ENCODE data around the gene KCNJ10.

KCNJ10 gene

DNA sequence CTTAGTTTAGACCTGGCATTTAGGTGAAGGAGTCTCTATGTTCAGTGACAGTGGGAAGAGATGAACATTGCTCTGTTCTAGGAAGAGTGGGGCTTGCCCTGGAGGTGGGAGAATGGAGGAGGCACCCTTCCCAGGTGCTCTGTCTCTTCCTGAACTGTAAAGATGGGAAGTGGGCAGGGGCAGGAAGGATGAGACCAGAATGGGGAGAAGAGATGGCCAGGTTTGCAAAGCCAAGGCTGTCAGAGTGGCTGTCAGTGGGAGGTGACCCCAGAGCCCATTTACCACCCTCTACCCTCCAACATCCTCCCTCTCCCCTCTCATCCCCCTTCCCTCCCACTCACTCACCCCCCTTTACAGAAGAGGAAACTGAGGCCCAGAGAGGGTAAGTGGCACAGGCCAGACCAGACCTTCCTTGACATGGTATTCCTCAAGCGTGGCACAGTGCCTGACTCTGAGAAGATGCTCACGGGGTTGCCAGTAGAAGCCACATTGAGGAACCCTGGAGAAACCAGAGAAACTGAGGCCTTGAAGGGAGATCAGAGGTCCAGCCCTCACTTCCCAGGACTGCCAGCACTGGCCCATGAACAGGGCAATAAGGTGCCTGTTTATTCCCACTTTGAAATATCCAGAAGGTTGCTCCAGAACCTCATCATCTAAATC is 29.9 kb upstream of the KCNJ10 start:
- no peak for DNase-seq (ENCODE audit: low read depth in 2 of 3, low spot score in 1 of 3)

DNA sequence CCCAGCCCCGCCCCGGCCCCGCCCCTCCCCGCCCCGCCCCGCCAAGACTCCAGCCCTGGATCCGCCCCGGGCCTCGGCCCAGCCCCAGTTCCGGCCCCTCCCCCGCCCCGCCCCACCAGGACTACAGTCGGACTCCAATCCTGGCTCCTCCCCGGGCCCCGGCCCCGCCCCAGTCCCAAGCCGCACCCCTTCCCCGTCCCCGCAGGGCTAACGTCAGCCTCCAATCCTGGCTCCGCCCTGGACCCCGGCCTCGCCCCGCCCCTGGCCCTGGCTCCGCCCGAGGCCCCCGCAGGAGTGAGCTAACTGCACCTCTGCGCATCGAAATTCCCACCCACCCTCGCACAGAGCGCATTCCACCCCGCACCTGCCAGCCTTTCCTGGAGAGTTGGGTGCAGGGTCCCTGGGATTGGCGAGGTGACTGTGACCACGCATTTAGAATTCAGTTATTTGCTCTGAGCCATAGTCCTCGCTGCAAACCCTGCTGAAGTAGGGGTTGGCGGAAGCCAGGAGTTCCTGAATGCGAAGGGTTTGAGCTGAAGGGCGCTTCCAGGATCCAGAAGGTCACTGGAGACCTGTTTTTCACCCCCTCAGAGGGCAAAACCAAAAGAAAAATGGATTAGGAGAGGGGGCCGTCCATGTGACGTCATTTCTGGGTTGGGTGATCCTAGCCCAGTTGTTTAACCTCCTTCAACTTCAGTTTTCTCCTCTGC is 29.0 kb upstream of the KCNJ10 start:
- peak; percentile 96 to 99 (median 98) for DNase-seq (ENCODE audit: low read depth in 2 of 3, low spot score in 1 of 3)

DNA sequence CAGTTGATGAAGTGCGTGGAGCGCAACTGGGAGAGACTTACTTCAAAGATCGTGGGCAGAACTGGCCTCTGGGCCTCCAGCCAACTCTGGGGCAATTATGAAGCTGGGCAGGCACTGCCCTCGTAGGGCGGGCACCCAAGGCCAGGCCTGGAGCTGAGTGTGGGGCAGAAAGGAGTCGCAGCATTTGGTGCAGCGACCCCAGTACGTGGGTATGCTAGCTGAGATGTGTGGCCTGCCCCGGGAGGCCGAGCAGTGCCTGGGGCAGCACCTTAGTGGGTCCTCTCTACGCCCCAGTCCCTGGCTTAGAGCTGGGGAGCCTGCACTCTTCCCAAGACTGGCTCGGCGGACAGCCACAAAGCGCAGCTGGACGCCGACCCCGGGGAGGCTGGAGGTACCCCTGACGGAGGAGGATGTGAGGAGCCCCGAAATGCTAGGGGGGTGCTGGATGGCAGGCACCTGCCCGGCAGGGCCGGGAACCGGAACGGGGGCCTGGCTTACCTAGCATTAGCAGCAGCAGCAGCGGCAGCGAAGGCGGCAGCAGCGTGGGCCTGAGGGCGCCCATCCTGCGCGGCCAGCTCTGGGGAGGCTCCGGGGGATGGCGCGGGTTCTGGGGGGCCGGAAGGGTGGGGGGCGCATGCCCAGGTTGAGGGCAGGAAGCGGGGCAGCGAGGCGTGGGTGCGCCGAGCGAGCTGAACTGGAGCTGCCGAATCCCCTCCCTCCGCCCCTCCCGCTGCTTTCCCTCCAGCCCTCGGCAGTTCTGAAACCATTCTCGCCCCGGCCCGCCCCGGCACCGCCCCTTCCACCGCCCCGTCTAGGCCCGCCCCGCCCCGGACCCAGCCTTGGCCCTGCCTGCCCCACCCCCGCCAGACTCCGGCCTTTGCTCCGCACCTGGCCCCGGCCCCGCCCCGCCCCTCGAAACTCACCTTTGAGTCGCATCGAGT is 28.2 kb upstream of the KCNJ10 start, which contains the start of gene IGSF8:
Gene IGSF8, minus strand, starts transcription at position 709 of the 941 bp plus-strand sequence. Its CDS starts 147 bp downstream, at position 562.
- peak; percentile 86 to 91 (median 91) for DNase-seq (ENCODE audit: low read depth in 2 of 3, low spot score in 1 of 3)

DNA sequence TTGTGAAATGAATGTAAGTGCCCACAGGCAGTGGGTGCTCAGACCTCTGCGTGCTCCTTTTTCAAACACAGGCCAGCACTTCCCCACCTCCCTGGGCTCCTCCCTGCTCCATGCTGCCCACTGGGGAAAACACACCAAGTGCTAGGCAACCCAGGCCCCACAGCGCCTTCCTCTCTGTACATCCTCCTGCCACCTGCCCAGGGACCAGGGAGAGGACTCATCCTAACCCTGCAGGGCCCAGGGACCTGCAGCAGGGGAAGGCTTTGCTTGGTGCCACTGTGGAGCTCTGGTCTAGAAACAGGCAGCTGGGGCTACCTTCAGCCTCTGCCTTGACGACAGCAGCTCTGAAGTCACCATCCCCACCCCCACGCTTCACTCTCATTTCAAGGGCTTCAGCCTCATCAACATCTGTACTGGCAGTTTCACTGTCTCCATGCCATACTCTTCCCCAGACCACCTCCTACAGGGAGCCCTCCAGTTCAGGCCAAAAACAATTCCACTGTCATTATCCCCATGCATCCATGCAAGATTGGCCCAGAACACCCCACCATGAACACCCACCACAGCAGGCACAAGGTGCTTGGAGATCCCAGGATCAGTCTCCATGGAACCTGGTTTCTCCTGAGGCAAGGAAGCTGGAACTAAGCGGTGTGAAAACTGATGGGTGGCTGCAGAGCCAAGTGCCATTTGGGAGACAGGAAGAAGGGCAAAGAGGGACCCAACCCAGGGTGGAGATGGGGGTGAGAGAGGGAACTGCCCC is 27.4 kb upstream of the KCNJ10 start:
- no peak for DNase-seq (ENCODE audit: low read depth in 2 of 3, low spot score in 1 of 3)

DNA sequence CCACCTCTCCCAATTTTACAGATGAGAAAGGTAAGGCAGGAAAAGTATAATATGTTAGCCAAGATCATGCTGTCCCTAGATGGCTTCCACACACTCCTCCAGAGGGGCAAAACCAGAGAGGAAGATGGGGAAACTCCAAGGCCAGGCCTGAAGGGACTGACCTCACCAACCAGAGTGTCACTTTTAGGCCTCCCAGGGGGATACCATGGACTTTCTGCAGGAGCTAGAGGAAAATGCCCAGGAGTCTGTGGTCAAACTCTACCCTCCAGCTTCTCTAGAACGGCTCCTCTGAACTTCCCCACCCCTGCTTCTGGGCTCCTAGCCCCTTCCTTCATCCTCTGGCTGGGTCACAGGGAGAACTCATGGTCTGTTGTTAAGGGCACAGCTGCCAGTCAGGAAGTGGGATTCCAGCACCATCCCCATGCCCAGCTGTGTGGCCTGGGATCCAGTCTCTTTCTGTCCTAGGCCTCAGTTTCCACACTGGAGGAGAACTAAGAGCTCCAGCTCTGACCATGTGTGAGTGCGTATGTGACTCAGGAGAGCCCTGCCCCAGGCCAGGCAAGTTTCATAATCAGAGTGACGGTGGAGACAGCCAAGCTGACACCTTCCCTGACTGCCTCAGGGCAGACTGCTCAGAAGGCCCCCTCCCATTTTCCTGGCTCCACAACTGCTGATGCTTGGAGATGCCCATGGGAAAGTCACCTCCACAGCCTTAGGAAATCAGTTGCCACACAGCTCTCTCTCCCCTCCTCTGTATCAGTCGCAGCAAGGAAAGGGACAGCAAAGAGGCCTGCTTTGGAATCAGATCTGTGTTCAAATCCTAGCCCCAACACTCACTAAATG is 26.5 kb upstream of the KCNJ10 start:
- DNase-seq (ENCODE audit: low read depth in 2 of 3, low spot score in 1 of 3): no peak

DNA sequence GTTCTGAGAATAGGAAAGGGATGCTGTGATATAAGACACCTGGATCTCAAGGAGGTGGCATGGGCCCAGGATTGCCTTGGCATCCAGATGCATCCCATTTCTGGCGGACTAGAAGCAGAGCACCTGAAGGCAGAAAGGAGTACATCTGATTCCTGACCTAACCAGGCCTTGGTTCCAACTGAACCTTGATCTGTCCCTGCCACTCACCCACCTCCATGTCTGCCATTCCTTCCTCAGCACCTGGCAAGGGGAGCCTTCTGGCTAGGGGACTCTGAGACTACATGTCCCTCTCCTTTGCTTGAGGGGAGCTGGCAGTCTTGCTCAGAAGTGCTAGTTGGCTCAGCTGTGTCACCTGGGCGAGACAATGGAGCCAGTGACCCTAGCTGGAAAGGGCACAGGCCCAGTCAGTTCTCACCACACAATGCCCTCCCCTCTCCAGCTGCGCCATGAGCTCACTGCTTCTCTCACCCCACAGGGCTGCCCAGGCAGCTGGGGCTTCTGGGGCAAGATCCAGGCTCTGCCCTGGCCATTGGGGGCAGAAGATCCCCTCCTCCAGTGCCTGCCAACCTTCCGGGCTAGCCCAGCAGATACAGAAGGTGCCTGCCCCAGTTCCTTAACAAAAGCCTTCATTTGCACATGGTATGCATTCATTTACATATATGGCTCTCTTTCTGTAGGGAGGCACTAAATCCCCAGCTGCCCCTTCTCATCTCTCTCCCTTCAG is 25.6 kb upstream of the KCNJ10 start:
- DNase-seq (ENCODE audit: low read depth in 2 of 3, low spot score in 1 of 3): no peak

DNA sequence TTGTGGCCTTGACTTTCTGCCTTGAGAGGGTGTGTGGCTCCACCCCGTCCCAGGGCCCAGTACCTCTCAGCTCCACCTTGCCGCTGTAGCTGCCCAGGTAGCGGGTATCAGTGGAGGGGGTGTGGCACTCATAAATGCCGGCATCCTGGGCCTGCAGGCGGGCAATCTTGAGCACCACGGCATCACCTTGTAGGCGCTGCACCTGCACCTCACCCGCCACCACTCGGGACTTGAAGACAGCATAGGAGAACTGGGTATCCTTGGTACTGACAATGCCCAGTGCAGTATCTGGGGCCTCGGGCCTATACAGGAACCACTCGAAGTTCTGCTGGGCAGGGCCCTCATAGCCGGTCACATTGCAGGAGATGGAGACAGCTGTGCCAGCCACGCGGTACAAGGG is 24.8 kb upstream of the KCNJ10 start:
- DNase-seq (ENCODE audit: low read depth in 2 of 3, low spot score in 1 of 3): no peak

DNA sequence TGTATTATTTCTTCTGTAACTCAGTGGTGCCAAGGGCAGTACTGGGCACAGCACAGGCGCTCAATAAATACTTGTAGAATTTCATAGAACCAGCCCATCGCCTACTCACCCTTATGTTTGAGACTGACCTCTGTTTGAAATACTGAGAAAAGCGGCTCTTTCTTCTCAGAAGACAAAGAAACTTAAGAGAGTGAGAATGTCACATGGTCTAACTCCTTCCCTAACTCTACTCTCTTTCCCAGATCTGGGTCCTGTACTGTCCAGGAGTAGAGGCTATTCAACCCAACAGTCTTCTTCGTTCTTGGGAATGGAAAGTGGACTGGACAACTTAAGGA is 24.3 kb upstream of the KCNJ10 start:
- no peak for DNase-seq (ENCODE audit: low read depth in 2 of 3, low spot score in 1 of 3)

DNA sequence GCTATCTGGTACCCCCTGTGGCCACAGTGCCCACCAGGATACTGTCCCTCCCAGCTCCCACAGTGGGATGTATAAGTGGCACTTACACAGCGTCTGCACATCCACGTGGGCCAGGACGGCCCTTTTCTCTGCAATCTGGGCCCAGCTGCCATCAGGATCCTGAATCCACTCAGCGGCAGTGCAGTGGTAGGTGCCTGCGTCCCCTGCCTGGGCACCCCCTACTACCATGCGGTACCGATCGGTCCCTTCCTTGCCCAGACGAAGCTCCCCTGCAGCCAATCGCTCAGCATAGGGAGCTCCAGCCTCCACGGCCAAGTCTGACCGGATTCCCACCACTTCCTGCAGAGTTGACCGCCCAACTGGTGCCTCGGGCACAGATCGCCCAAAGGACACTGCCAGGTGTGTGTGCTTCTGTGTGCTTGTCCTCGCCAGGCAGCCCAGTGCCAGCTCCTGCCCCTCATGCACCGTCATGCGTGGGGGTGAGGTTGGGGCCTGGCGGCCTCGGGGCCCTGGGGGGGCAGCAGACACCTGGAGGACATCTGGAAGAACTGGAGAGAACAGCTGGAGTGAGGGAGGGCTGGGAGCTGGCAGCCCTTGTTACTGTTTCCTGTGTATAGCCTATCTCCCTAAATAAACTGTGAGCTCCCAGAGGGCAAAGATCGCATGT is 23.8 kb upstream of the KCNJ10 start:
- no peak for DNase-seq (ENCODE audit: low read depth in 2 of 3, low spot score in 1 of 3)

DNA sequence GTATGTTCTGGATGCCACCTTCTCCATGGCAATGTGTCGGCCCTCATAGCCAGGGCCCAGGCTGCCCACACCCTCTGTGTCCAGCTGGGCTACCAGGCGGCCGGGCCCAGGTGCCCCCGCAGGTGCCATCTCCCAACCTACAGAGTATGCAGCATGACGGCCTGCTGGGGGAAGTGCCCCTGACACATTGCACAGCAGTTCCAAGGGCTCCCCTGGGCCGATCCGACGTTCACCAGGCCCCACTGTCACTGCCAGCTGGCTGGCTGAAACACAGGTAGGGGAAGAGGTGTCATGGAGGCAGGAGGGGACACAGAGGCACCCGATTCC is 23.1 kb upstream of the KCNJ10 start:
- DNase-seq (ENCODE audit: low read depth in 2 of 3, low spot score in 1 of 3): no peak

DNA sequence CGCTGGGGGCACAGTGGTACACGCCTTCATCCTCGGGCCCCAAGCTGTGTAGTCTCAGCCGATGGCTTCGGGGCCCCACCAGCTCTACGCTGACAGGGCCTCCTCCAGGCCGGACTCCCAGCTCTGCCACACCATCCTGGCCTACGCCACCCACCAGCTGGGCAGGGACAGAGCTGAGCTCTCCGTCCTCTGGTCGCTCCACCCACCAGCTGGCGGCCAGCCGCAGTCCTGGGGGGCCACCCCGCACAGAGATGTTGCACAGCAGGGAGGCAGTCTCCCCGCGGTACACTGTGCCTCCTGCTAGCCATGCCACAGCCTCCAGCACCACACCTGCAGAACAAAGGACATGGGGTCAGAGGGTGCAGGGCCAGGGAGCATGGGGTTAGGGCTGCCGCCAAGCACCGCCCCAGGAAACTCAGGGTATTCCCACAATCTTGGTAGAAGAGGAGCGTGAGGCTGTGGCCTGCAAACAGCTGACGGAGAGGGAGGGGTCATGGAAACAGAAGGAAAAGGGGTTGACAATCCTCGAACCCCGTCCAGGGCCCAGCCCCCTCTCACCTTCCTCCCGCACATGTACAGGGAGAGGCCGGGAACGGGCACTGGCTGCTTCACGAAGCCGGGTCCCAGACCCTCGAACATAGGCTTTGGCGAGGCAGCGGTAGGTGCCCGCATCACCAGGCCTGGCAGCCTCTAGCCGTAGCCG is 22.6 kb upstream of the KCNJ10 start:
- no peak for DNase-seq (ENCODE audit: low read depth in 2 of 3, low spot score in 1 of 3)

DNA sequence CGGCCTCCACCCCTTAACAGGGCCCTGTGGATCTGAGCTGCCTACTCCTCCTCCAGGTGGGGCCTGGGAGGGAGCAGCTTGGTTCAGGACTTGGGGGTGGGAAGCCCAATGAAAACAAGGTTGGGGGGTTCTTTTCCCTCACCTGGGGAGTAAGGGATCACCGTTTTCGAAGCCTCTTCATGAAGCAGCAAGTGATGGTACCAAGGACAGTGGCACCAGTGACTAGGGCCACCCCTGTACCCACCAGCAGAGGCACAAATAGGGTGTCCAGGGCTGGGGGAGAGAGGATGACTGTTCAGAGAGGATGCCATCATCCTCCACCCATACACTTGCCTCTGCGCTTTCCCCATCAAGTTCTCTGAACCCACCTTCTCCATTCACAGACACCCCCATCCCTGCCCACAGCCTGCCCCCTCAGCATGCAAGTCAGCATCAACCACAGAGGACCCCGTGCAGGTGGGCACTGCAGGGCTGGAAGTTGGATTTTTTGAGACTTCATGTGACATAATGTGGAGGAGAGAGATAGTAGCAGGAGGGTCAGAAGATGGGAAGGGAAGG is 21.8 kb upstream of the KCNJ10 start:
- no peak for DNase-seq (ENCODE audit: low read depth in 2 of 3, low spot score in 1 of 3)

DNA sequence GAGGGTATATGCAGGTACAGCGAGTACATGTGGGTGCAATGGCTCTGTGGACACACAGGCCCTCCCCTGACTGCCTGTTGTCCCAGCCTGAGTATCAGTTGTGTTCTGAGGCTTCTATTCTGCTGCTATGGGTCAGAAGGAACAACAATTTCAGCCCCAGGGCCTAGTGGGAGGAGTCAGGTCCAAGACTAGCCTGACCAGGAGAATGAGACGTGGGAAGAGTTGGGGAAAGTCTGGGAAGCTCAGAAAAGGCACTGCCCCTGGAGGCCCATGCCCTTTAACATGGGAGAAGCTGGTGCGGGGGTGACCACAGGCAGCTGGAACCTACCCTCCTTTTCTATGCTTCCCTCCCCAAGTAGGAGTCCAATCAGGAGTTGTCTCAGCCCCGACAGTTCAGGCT is 20.8 kb upstream of the KCNJ10 start:
- DNase-seq (ENCODE audit: low read depth in 2 of 3, low spot score in 1 of 3): no peak

DNA sequence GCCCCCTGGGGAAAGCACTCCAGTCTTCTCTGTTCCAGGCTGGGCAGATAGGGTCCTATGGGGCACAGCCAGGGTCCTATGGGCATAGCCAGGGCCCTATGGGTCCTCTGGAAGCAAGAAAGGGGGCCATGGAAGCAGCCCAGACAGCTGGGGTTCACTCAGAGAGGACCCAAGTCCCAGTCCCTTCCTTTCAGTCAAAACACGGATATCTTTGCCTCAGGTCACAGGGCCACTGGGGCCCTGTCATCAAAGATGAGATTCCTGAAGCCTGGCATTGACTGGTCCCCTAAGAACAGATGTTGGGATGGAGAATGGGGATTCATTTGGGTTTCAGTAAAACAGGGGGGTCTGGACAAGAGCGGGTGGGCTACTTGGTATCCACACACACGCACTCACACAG is 19.9 kb upstream of the KCNJ10 start:
- no peak for DNase-seq (ENCODE audit: low read depth in 2 of 3, low spot score in 1 of 3)

DNA sequence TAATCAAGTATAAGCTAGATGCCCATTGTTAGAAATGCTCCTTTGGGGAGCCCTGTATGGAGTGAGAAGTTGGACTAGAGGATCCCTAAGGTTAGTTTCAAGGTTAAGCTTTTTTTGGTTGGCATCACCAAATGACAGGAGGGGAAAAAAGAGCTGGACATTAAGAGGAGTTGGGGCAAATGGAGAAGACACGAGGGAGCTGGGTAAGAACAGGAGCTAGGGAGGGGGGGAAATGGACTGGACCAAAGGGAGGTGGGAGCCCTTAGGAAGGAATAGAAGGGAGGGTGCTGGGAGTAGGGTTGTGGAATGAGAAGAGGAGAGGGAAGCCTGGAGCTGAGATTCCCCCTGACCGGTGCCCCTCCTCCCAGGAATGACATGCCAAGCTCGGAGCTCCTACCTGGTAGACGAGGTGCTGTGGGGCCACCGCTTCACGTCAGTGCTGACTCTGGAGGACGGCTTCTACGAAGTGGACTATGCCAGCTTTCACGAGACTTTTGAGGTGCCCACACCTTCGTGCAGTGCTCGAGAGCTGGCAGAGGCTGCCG is 17.2 kb upstream of the KCNJ10 start:
- no peak for DNase-seq (ENCODE audit: low read depth in 2 of 3, low spot score in 1 of 3)

DNA sequence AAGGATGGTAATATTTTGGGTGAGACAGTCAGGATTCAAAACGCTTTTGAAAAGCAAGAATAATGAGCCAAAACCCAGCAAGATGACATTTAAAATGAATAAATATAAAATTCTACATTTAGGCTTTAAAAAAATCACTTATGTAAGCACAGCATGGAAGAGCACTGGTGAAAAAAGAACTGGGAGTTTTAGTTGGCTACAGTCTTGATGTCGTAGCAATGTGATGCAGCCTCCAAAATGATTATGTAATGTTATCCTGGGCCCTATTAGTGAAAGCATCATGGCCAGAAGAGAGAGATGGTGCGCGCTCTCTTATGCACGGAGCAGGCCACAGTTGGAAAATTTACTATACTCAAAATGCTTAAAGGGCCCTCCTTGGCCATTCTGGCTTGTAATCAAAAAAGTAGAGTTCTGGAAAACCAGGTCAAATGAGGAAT is 16.5 kb upstream of the KCNJ10 start:
- DNase-seq (ENCODE audit: low read depth in 2 of 3, low spot score in 1 of 3): no peak

DNA sequence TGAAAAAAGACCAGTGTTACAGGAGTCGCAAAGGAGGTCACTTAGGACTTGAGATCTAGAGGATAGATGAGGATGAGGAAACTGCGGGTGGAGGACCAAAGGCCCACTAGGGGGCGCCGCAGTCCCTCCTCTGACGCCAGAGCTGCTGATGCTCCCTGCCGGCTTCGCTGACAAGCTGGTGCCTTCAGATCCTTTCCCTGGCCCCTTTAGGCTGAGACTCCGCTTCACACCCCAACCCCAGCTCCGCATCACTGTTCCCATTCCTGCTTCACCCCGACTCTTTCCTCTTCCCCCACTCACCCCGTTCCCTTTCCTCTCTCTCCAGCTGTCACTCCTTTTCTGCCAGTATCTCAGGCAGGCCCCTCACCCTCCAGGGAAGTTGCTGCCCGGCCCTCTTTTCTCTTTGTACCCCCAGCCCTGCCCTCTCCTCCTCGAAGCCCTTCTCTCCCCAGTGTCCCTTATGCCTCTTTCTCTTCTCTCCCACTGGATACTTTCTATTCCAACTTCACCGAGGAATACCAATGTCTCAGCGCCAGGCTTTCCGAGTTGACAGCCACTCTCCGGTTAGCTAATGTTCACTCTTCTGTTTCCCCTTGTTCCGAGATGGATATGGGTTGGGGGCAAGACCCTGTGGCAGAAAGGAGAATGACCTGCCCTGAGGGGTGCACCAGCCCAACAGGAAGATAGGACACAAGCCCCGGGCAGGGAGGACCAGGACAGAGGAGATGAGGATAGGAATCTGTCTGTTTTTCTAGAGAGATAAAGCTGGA is 15.9 kb upstream of the KCNJ10 start:
- peak; percentile 66 to 75 (median 71) for DNase-seq (ENCODE audit: low read depth in 2 of 3, low spot score in 1 of 3)

All from stimulated activated CD4-positive, alpha-beta T cell treated with anti-CD3 and anti-CD28 coated beads, Interleukin-12 subunit alpha, Interleukin-12 subunit beta, amount 100 ng/mL, for 48 hours (primary cell).